HK-2 (cell line): Measurements from ENCODE around the gene GCNT4.

Source experiments
- DNase-seq: peaks from one replicate; pipeline ENCODE4 v3.0.0-alpha.2; 2018; ENCODE audit not compliant: unreplicated experiment

The GCNT4 gene

DNA sequence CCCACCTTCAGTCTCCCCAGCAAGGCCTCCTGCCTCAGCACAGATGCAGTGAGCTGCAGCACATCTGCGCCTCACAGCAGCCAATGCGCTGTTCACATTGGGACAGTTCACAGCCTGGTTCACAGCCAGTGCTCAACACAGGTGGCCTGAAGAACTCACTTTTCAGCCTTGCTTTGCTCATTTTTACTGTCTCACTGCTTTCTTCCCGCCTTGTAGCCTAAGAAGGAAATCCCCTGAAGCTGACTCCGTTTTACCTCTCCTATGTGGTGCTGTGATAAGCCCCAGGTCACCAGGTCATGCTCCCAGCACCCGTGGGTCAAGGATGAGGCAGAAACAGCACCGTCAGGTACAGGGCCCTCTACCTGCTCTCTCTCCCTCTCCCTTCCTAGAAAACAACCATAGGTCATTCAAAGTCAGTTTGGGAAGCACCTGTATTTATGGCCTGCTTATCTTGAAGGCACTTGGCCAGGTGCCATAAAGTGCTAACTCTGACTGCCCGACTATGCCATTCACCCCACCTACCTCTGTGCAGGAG, 1.1 kb downstream of the GCNT4 start:
- no peak for DNase-seq

GRCh38 chr5:75050415-75050814, 1.9 kb downstream of the GCNT4 start:
- DNase-seq = no peak

- DNase-seq = peak; percentile 30
Measured at GRCh38 chr5:75049456-75050351, 2.7 kb downstream of the GCNT4 start.

DNA sequence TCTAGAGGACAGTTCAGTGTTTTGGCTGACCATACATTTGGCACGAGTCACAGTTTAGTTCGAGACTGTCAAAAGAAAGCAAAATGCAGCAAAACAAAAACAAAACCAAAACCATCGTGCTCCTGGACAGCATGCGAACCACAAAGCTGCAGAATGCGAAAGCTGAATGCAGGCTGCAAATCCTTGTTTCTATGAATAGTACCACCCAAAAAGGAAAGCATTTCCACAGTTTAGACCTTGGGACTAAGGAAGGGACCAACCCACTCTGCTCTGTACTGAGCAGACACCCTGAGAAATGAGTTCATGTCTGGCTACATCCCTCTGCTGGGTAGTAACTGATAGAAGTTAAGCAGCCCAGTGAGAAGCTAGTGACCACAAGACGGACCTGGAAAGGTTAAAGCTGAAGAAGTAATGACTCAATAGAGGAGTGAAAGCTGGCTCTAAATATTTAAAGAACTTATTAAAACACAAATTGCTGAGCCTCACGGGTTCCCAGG, 3.9 kb downstream of the GCNT4 start:
- DNase-seq = no peak

- DNase-seq = no peak
Measured at GRCh38 chr5:75047356-75047755, 5.0 kb downstream of the GCNT4 start.

DNA sequence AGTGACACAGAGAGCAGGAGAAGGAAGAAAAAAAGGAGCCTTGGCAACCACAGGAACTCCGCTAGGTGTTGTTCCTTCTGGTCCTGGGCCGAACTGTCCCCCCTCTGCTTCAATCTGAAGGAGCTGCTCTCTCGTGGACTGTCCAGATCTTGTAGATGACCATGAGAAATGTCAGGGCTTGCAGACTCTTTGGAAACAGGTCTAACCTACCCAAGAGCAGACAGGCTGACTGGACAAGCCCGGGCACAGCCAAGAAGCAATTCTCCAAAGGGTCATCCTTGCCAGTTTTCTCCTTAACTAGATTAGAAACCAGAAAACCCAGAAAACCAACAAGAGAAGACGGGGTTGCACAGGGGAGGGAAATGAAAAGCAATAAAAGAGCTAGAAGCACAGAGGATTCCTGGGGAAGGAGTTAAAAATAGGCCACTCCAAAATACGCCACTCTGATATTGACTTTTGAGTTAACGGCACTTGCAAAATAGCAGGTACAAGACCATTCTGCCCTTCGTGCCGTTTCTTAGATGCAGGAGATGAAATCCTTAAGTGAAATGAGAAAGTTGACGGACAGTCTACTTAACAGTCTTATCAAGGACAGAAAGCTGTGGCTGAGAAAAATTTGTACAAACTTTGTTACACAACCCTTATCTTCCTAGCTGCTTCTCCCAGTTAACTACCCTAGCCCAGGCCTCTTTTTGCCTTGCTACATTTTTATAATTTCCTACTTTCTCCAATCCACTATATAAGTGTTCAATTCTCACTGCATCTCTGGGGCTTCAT, 5.8 kb downstream of the GCNT4 start:
- no peak for DNase-seq

- no peak for DNase-seq
Measured at GRCh38 chr5:75045071-75045470, 7.3 kb downstream of the GCNT4 start.

GRCh38 chr5:75044406-75044805, 8.0 kb downstream of the GCNT4 start:
- DNase-seq = no peak

DNA sequence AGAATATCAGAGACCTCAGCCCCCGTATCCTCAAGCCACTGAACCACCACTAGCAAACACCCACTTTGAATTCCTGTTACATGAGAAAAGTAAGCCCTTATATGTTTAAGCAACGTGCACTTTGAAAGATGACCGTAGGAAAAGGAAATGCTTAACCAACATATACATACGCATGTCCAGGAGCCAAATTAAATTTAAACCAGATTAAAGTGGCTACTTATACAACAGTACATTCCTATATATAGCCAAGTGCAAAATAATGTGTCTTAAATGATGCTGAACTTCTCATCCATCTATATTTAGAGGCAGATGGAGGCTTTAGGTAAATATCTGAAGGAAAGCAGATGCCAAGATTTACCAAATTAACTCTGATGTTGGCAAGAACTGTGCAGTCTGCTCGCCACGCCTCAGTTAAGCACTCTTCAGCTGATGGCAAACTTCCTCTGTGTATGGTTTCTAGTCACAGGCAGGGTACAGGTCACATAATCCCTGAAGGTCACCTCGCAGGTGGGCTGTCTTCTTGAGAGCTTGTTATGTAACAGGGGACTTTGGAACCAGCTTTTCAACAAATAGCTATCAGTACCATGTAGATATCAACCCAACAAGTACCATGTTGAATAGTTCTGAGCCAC, 8.6 kb downstream of the GCNT4 start:
- DNase-seq = no peak

DNA sequence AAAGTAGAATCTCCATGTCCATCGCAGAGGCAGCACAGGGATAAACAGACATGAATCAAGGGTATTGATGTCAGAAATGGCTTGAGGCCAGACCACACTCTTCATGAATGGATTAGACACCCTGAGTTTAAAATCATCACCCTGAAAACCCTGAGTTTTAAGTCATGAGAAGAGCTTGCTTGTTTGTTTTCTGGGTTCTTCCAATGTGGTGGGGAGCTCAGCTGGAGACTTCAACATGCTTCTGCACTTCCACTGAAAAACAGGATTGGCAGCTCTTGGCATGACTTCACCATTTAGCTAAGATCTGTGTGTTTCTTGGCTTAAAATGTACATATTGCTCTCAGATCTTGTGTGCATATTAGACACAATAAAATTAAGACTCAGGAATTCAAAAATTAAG, 9.8 kb downstream of the GCNT4 start:
- DNase-seq = no peak

GRCh38 chr5:75040973-75041372, 11.4 kb downstream of the GCNT4 start:
- no peak for DNase-seq

DNA sequence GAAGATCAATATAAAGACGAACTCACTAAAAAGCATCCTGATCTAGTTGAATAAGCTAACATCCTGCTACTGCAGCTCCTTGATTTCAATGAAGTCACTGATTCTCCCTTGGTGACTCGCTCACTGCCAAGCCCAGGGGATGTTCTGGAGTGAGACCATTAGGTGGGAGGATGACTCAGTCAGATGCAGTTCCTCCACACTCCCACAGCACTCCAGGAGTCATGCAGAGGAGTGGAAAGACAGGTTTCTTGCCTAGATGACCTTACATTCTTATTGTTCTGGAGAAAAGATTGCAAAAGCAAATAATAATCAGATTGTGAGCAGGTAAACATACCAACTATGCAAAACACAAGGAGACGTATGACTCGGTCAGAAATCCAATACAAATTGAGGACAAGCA, 15.3 kb downstream of the GCNT4 start:
- DNase-seq = peak; percentile 56

GRCh38 chr5:75034137-75034739, 18.1 kb downstream of the GCNT4 start:
- DNase-seq = no peak

GRCh38 chr5:75031366-75031765, 21.0 kb downstream of the GCNT4 start:
- no peak for DNase-seq

DNA sequence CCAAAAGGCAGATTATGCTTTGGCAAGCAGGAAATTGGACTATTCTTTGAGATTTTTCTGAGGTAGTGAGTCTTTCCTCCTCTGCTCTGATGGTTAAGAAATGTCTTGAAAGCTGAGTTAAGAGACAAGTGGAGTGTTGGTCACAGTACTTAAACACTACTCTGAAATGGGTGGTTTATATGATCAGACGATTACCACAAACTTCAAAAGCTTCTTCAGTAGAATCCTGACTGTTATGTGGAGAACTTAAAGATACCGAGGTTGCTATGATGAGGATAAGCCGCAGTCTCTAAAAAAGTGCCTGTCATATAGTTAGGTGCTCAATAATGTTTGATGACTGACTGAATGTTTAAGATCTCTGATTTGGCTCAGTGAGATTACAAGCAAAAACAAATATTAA, 24.3 kb downstream of the GCNT4 start:
- DNase-seq = no peak

GRCh38 chr5:75023368-75024159, 28.8 kb downstream of the GCNT4 start:
- no peak for DNase-seq

- no peak for DNase-seq
Measured at GRCh38 chr5:75021800-75022199, 30.6 kb downstream of the GCNT4 start.

DNA sequence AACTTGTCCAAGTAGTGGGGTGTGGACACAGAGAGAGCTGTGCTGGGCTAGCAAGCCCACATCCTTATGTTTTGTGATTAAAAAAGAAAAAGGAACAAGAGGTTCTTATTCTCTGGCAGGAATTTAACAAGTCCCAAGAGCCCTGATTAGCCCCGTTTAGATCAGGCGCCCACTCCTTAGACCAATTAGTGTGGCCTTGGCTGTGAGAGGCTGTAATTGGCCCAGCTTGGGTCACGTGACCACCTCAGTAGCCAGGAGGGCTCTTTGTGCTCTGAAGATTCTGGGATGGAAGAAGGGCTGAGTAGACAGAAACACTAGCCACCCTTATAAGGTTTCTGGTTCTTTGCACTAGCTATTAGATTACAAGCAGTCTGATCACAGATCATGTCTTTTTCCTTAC, 31.1 kb downstream of the GCNT4 start:
- DNase-seq = no peak

- DNase-seq = no peak
Measured at GRCh38 chr5:75020016-75020656, 32.2 kb downstream of the GCNT4 start.

DNA sequence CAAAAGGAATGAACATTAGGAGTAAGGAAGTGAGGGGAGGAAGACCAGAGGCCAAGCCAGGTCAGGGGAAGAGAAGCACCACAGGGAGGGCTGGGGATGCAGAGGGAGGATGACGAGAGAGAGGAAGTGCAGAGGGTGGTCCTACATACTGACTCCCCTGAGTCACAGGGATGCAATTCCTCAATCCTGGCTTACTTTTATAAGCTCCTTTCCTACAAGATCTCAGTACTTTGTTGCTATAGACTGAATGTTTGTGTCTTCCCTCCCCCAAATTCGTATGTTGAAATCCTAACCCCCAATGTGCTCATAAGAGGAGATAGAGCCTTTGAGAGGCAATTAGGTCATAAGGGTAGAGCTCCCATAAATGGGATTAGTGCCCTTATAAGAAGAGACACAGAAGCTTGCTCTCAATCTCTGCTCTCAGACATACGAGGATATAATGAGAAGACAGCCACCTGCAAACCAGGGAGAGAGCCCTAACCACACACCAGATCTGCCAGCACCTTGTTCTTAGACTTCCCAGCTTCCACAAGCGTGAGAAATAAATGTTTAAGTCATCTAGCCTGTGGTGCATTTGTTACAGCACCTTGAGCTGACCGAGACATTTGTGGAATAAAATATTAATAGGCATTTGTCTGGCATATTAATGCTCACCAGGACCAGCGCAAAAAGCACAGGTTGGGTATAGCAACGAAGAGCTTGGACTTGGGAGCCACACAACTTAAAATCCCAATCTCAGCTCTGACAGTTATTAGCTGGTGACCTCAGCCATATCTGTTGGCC, 33.4 kb downstream of the GCNT4 start:
- DNase-seq = no peak
